B cell (primary cell): ENCODE measurements around the gene FFAR2. TPM values are rescaled to one million over a fixed set of nuclear protein-coding genes. Genes with fewer than 3 reads are reported as not detected.

Source experiments
- ATAC-seq: fragments of 200-7000 bp; cut with Tn5 transposase; one replicate; pipeline ENCODE4 v1.10.0; 2021; ENCODE audit warnings: low read depth, mild to moderate bottlenecking, moderate number of reproducible peaks, moderate library complexity
- CTCF ChIA-PET: fragments of 350-600 bp; sonication (Branson Sonifier 250); formaldehyde crosslinking; loops from one replicate; lab custom pipeline; 2021; ENCODE audit warnings: antibody characterized with exemption, inconsistent platforms; lab: Charles Lee
- POLR2A ChIA-PET: fragments of 350-600 bp; sonication (Branson Sonifier 250); formaldehyde crosslinking; loops from one replicate; lab custom pipeline; 2021; ENCODE audit warnings: antibody characterized with exemption; lab: Charles Lee
- DNase-seq: peaks from one replicate; pipeline ENCODE4 v3.0.0; 2013
- H2AFZ ChIP-seq: 2 replicates; pipeline ENCODE4 v1.6.1; 2012; ENCODE audit warnings: mild to moderate bottlenecking, low read depth, low read length; ENCODE audit not compliant: insufficient read depth, poor library complexity, severe bottlenecking
- H3K27ac ChIP-seq, 2 donors: 1 replicate in 1 of 2; 2 replicates in 1 of 2; pipeline ENCODE4 v1.5.1; 2012 to 2013; ENCODE audit warnings: low read length in 2 of 2, mild to moderate bottlenecking in 2 of 2, moderate library complexity in 1 of 2
- H3K27me3 ChIP-seq, 4 experiments: fragments of 200-600 bp in 1 of 4; sonication (generic) in 1 of 4; replicated peaks in 1 of 4; 1 replicate in 2 of 4; 2 replicates in 2 of 4; pipeline versions ENCODE4 v1.6.1 to v1.7.0; 2013 to 2016; ENCODE audit warnings: low read length in 3 of 4, mild to moderate bottlenecking in 2 of 4, mixed read lengths in 1 of 4, moderate library complexity in 1 of 4; ENCODE audit not compliant: insufficient read depth in 4 of 4, control insufficient read depth in 3 of 4; ENCODE audit errors: control extremely low read depth in 1 of 4
- H3K36me3 ChIP-seq, 2 experiments: replicated peaks in 1 of 2; 1 replicate in 1 of 2; 2 replicates in 1 of 2; pipeline versions ENCODE4 v1.6.1 to v1.7.1; 2013; ENCODE audit warnings: low read length in 1 of 2; ENCODE audit not compliant: insufficient read depth in 2 of 2, control insufficient read depth in 1 of 2; ENCODE audit errors: control extremely low read depth in 1 of 2, extremely low read depth in 1 of 2
- H3K4me1 ChIP-seq, 2 donors: fragments of 200-600 bp in 1 of 2; sonication (generic) in 1 of 2; 1 replicate in 1 of 2; 2 replicates in 1 of 2; pipeline versions ENCODE4 v1.5.1 to v1.6.1; 2013 to 2017; ENCODE audit warnings: low read length in 2 of 2; ENCODE audit not compliant: control insufficient read depth in 2 of 2, insufficient read depth in 2 of 2
- H3K4me2 ChIP-seq: replicated peaks from 2 replicates; pipeline ENCODE3; 2012; ENCODE audit warnings: mild to moderate bottlenecking, low read depth, low read length; ENCODE audit not compliant: poor library complexity, severe bottlenecking
- H3K4me3 ChIP-seq, 5 experiments: fragments of 200-600 bp in 1 of 5; sonication (generic) in 1 of 5; 1 replicate in 3 of 5; 2 replicates in 2 of 5; pipeline versions ENCODE4 v1.5.1 to v1.7.0; 2011 to 2016; ENCODE audit warnings: low read length in 4 of 5, mild to moderate bottlenecking in 4 of 5, low read depth in 2 of 5, control low read depth in 1 of 5, moderate library complexity in 1 of 5; ENCODE audit not compliant: insufficient read depth in 1 of 5; ENCODE audit errors: control extremely low read depth in 1 of 5, extremely low read depth in 1 of 5
- H3K79me2 ChIP-seq: fragments of 200-600 bp; sonication (generic); one replicate; pipeline ENCODE4 v1.6.0; 2016; ENCODE audit warnings: low read length; ENCODE audit not compliant: control insufficient read depth, insufficient read depth
- H3K9ac ChIP-seq: fragments of 200-600 bp; sonication (generic); 2 replicates; pipeline ENCODE4 v1.6.1; 2017; ENCODE audit warnings: mild to moderate bottlenecking, low read length, moderate library complexity
- H3K9me3 ChIP-seq, 3 donors: one replicate each; pipeline versions ENCODE4 v1.6.1 to v1.7.1; 2013; ENCODE audit warnings: low read length in 2 of 3; ENCODE audit not compliant: control insufficient read depth in 2 of 3, insufficient read depth in 1 of 3; ENCODE audit errors: control extremely low read depth in 1 of 3
- H4K20me1 ChIP-seq: 2 replicates; pipeline ENCODE4 v1.6.0; 2012; ENCODE audit warnings: mild to moderate bottlenecking, low read length; ENCODE audit not compliant: insufficient read depth, control insufficient read depth, poor library complexity, severe bottlenecking
- H3K27ac Mint-ChIP-seq: one replicate; pipeline ENCODE4 v1.8.0; 2021; ENCODE audit warnings: mixed read lengths
- H3K27me3 Mint-ChIP-seq: one replicate; pipeline ENCODE4 v1.8.0; 2021; ENCODE audit warnings: mixed read lengths
- H3K4me1 Mint-ChIP-seq: one replicate; pipeline ENCODE4 v1.8.0; 2021; ENCODE audit warnings: mixed read lengths
- H3K4me3 Mint-ChIP-seq: one replicate; pipeline ENCODE4 v1.8.0; 2021; ENCODE audit warnings: mixed read lengths
- H3K9me3 Mint-ChIP-seq: one replicate; pipeline ENCODE4 v1.8.0; 2022; ENCODE audit warnings: mixed read lengths; ENCODE audit not compliant: insufficient read depth
- CTCF ChIP-seq: fragments of 200-600 bp; IDR thresholded peaks from one replicate; pipeline ENCODE4 v1.8.0; 2022; ENCODE audit warnings: antibody characterized with exemption, mild to moderate bottlenecking
- EZH2 ChIP-seq: IDR thresholded peaks from 2 replicates; pipeline ENCODE4 v1.6.1; 2012; ENCODE audit warnings: borderline replicate concordance, low read depth, mild to moderate bottlenecking, moderate library complexity, low read length; ENCODE audit not compliant: insufficient read depth, poor library complexity, severe bottlenecking
- WGBS: methylation state at CpG from one replicate; pipeline ENCODE4 v1.1.5; 2013; ENCODE audit warnings: missing lambda C conversion rate; ENCODE audit not compliant: insufficient coverage; 5-methylcytosine and 5-hydroxymethylcytosine counted together
- intact Hi-C: fragments of 100-400 bp; cut with micrococcal nuclease; formaldehyde crosslinking; loops from one replicate; pipeline ENCODE4 v1.10.0; 2022
- polyA minus RNA-seq: library from RNA; depleted of rRNA, polyadenylated mRNA; stranded (reverse); fragments of >200 nt; gene quantifications from 2 replicates; pipeline ENCODE4 v1.2.3, GENCODE V29; 2012
- polyA plus RNA-seq: library from polyadenylated mRNA; depleted of rRNA; stranded (reverse); fragments of >200 nt; gene quantifications from 2 replicates; pipeline ENCODE4 v1.2.3, GENCODE V29; 2012
- total RNA-seq, 2 donors: library from RNA; stranded (reverse); fragments of 120-200 nt in 1 of 2; gene quantifications; 1 replicate in 1 of 2; 2 replicates in 1 of 2; pipeline versions ENCODE4 v1.2.3 to v1.2.4, GENCODE V29; 2013 to 2022

FFAR2 gene
- total RNA-seq (0.15 TPM in 1 of 2 replicates, not detected in the other), polyA plus RNA-seq (0.26 and 0.31 TPM in 2 replicates), polyA minus RNA-seq (0.50 TPM in 1 of 2 replicates, not detected in the other)
- total RNA-seq (2013): 0.19 TPM

DNA sequence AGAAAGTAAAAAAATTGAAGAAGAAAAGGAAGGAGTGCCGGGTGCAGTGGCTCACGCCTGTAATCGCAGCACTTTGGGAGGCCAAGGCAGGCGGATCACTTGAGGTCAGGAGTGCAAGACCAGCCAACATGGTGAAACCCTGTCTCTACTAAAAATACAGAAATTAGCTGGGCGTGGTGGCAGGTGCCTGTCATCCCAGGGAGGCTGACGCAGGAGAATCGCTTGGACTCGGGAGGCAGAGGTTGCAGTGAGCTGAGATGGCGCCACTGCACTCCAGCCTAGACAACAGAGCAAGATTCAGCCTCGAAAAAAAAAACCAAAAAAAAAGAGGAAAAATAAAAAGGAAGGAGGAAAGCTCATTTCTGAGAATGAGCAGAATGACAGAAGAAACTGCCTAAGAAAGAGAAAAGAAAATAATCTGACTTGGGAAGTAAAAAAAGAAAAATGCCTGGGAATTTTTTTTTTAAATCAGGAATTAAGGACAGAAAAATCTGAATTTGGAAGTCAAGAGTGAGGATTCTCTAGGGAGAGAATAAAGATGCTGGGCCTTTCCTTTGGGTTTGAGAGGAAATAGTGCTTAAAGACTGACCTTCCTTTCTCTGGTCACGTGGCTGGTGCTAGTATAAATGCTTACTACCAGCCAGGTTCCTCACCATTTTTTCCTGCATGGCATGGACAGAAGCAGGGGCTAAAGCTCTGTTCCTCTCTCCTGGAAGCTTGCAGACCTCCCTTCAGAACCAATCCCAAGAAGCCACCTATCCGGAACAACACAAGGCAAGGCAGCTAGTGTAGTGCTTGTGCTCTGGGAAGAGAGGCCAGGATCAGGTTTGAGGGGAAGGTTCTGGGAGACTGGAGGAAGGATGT lies at the start of gene FFAR2:
Gene FFAR2 (plus strand): TSS at position 652 of the 864 bp plus-strand sequence. CDS start 1,458 bp downstream, outside the sequence.
- no peak within 1 kb of the TSS for H3K27ac Mint-ChIP-seq
- H3K4me2 ChIP-seq: peak within 1 kb of the TSS; percentile 51
- peak within 1 kb of the TSS; percentile 9 for H3K4me3 Mint-ChIP-seq
- H4K20me1 ChIP-seq: no peaks in the 10 kb centered on the region
- no peaks in the 10 kb centered on the region for H3K27me3 ChIP-seq
- DNase-seq (no peak), ATAC-seq (no peak)
- WGBS: 100% methylated on average over 7 of the region's 12 CpGs
- H3K27me3 Mint-ChIP-seq: peaks cover 11% of the 10 kb centered on the region
- ChIA-PET CTCF (interaction anchor here (0.7 to 2.0 kb wide), 5 partner anchors 12 to 95 kb away, joined by 3 to 7 read pairs (median 5); no protein-coding TSS in a partner anchor), POLR2A (interaction anchor here (0.6 kb wide), 1 partner anchor 25 kb away, joined by 3 read pairs; no protein-coding TSS in a partner anchor)
- H3K36me3 ChIP-seq: no peaks in the 10 kb centered on the region
- peak within 1 kb of the TSS in 1 of 5 experiments; percentile 61 for H3K4me3 ChIP-seq
- intact Hi-C loops: no loop called here
- no peak within 1 kb of the TSS for H3K27ac ChIP-seq
- no peaks in the 10 kb centered on the region for H3K9me3 ChIP-seq
- peaks cover 50% of the 10 kb centered on the region for H3K4me1 Mint-ChIP-seq
- no peaks in the 10 kb centered on the region for H3K79me2 ChIP-seq
- H3K9me3 Mint-ChIP-seq: no peaks in the 10 kb centered on the region
- TF ChIP-seq EZH2: no peak
- TF ChIP-seq CTCF: no peak
- H3K9ac ChIP-seq: no peak within 1 kb of the TSS
- H2AFZ ChIP-seq: no peak within 1 kb of the TSS
- H3K4me1 ChIP-seq: peaks cover 23 to 27% of the 10 kb centered on the region in 2 donors

DNA sequence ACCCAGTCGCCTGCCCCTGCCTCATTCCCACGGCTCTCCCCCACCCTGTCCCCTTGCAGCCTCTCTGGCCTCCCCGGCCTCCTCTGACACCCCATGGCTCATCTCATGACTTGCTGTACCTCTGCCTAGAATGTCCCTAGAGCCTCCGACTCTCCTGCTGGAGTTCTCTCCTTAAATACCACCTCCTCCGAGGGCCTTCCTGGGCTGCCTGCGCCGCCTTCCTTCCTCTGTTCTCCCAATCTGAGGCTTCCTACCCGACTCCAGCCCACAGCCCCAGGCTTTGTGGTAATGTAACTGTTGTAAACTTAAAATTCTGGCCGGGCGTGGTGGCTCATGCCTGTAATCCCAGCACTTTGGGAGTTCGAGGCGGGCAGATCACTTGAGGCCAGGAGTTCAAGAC lies 49.5 kb upstream of the FFAR2 start:
- intact Hi-C loops: no loop called here
- Histone ChIP-seq H3K27ac (no peak overlapping the region), H3K4me2 (no peak overlapping the region), H3K9me3 (peaks cover 0 to 2% (median 0%) of the 10 kb centered on the region in 3 donors), H3K4me1 (no peaks in the 10 kb centered on the region), H3K4me3 (no peak overlapping the region), H3K27me3 (peaks cover 0 to 4% (median 0%) of the 10 kb centered on the region in 4 experiments), H4K20me1 (no peaks in the 10 kb centered on the region), H3K79me2 (no peaks in the 10 kb centered on the region), H3K9ac (no peak overlapping the region), H3K36me3 (no peaks in the 10 kb centered on the region), H2AFZ (no peak overlapping the region)
- 86% methylated on average over 4 of the region's 12 CpGs for WGBS
- peak overlapping the region; percentile 46 for H3K27ac Mint-ChIP-seq
- H3K9me3 Mint-ChIP-seq: no peaks in the 10 kb centered on the region
- ChIA-PET CTCF (no interaction called here), POLR2A (no interaction called here)
- no peak overlapping the region for H3K4me3 Mint-ChIP-seq
- peaks cover 8% of the 10 kb centered on the region for H3K4me1 Mint-ChIP-seq
- no peaks in the 10 kb centered on the region for H3K27me3 Mint-ChIP-seq
- no peak for DNase-seq
- ATAC-seq: no peak
- TF ChIP-seq CTCF (no peak), EZH2 (no peak)
